NOMO-1 (cell line): ENCODE measurements around the gene E2F1.
"Not testable (repeated sequence)": the region's sequence is repeated elsewhere in the genome, so short reads cannot be mapped to it uniquely, and the experiment has no call there.

Source experiments
- DNase-seq, 2 experiments: peaks; one replicate each; lab custom pipeline; 2025; ENCODE audit not compliant: unreplicated experiment in 2 of 2; lab: John Stamatoyannopoulos, UW

E2F1 gene

DNA sequence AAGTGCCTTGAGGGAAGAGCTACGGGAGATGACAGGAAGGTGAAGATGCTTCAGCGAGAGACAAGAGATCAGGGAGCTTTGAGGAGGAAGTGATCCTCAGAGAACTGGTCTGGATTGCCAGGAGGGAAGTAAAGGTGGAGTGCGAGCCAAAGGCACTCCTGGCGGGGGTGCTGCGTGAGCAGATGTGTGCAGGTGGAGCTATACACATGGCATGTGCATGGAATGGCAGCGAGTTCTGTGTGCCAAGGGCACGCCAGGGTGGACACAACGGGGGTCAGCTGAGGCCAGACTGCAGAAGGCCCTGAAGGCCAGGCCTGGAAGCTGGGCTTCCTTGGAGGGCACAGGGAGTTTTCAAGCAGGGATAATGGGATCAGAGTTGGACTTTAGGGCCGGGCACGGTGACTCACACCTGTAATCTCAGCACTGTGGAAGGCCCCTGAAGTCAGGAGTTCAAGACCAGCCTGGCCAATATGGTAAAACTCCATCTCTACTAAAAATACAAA, 27.7 kb upstream of the E2F1 start:
- no peak for DNase-seq

DNA sequence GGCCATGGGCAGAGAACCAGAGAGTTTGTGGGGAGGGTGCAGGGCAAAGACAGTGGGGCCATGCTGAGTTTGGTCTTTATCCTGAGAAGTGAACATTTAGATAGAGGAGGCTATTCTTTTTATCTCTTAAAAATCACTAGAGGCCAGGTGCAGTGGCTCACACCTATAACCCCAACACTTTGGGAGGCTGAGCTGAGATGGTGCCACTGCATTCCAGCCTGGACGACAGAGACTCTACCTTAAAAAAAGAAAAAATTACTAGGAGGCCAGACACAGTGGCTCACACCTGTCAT, 25.2 kb upstream of the E2F1 start:
- DNase-seq = no peak

DNA sequence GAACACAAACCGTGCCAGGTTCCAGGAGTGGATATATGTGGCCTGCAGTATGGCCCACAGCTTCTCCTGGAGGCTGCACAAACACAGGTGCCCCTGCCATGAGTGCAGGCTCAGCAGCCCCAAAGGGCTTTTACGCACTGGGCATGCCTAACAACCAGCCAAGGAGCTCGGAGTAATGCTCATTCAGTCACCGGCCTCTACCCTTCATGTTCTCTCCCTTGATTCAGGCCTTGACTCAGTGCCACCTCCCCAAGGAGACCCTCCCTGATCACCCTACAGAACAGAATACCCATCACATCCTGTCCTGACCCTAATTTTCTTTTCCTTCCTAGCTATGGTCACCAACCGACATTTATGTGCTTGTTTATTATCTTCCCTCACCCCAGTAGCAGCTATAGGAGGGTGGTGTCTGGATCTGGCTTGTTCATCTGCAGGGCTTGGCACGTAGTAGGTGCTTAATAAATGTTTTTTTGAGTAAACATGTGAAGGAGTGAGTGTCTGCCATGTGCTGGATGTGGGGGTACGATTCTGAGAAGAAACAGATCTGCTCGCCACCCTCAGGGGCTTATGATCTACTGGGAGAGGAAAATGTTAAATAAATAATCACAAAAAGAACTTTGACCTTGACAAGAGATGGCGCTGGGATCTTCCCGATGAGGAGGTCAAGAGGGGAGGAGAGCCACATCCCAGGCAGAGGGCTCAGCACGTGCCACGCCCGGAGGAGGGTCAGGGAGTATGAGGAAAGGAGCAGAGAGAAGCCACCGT, 24.7 kb upstream of the E2F1 start:
- DNase-seq = no peak

- DNase-seq = no peak
These were observed 23.8 kb upstream of the E2F1 start for GRCh38 chr20:33709905-33710541.

- DNase-seq = no peak
These were observed 23.2 kb upstream of the E2F1 start for GRCh38 chr20:33709398-33709797.

- DNase-seq = no peak
These were observed 21.5 kb upstream of the E2F1 start for GRCh38 chr20:33707668-33708067.

DNA sequence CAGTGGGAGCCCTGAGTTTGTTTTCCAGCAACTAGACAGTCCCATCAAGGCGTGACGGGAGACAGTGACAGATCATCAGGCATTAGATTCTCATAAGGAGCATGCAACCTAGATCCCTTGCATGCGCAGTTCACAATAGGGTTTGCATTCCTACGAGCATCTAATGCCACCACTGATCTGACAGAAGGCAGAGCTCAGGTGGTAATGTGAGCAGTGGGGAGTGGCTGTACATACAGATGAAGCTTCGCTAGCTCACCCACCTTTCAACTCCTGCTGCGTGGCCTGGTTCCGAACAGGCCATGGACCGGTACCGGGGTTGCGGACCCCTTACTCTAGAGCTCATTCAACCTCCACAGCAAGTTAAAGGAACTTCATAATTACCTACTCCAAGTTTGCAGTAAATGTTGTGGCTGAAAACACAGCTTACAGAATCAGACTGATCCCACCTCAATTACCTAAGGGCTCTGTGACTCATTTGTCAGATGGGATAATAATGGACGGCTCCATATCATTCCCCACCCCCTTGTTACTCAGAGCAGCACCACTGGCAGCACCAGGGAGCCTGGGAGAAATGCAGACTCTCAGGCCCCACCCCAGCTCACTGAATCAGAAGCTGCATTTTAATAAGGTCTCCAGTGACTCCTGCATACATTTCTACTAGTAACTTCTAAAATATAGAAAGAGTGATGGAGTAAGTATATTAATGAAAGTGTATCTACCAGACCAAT, 18.2 kb upstream of the E2F1 start:
- DNase-seq = no peak

- DNase-seq = no peak
These were observed 17.4 kb upstream of the E2F1 start for GRCh38 chr20:33703498-33704137.

DNA sequence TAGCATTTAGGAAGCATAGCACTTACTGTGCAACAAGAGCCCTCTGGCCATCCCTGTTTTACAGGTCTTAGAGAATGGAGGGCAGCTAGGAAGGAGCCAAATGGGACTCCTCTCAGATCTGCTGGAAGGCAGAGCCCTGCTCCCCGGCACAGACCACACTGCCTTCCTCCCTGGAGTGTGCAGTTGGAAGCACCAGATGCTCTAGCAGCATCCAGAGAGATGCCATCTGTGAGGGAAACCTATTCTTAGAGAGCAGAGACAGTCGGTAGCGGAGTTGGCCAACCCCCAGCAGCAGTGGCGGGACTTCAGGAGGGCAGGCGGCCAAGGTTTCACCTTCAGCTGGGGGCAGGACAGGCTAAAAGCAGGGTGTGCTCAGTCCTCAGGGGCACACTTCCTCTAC, 16.7 kb upstream of the E2F1 start:
- DNase-seq = no peak

- DNase-seq = peak in 1 of 2 experiments; percentile 4
These were observed 15.7 kb upstream of the E2F1 start for GRCh38 chr20:33701629-33702450.

DNA sequence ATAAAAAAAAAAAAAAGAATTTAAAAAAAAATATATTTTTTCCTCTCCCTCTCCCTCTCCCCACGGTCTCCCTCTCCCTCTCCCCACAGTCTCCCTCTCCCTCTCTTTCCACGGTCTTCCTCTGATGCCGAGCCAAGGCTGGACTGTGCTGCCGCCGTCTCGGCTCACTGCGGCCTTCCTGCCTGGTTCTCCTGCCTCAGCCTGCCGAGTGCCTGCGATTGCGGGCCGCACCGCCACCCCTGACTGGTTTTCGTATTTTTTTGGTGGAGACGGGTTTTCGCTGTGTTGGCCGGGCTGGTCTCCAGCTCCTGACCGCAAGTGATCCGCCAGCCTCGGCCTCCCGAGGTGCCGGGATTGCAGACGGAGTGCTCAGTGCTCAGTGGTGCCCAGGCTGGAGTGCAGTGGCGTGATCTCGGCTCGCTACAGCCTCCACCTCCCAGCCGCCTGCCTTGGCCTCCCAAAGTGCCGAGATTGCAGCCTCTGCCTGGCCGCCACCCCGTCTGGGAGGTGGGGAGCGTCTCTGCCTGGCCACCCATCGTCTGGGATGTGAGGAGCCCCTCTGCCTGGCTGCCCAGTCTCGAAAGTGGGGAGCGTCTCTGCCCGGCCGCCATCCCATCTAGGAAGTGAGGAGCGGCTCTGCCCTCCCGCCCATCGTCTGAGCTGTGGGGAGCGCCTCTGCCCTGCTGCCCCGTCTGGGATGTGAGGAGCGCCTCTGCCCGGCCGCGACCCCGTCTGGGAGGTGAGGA, 14.7 kb upstream of the E2F1 start:
- not testable (repeated sequence) for DNase-seq

DNA sequence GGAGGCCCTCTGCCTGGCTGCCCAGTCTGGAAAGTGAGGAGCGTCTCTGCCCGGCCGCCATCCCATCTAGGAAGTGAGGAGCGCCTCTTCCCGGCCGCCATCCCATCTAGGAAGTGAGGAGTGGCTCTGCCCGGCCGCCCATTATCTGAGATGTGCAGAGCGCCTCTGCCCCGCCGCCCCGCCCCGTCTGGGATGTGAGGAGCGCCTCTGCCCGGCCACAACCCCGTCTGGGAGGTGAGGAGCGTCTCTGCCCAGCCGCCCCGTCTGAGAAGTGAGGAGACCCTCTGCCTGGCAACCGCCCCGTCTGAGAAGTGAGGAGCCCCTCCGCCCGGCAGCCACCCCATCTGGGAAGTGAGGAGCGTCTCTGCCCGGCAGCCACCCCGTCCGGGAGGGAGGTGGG, 12.8 kb upstream of the E2F1 start:
- not testable (repeated sequence) for DNase-seq

- peak; percentile 55 to 66 for DNase-seq
These were observed 10.9 kb upstream of the E2F1 start for GRCh38 chr20:33697129-33697528.

DNA sequence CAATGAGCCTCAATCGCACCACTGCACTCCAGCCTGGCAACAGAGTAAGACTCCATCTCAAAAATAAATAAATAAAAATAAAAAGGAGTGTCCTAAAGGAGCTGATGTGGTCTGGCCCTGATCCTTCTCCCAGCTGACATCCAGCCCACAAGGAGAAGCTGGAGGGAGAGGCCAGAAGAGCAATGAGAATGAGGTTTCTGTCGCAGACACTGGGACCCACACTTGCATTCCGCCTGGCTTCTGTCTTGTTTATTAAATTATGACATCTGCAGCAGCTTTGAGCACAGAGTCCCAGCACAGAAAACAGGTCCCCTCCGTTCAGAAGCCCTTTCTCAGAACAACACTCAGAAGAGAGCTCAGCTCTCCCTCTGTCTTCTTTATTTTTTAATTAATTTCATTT, 10.3 kb upstream of the E2F1 start:
- DNase-seq = no peak

DNA sequence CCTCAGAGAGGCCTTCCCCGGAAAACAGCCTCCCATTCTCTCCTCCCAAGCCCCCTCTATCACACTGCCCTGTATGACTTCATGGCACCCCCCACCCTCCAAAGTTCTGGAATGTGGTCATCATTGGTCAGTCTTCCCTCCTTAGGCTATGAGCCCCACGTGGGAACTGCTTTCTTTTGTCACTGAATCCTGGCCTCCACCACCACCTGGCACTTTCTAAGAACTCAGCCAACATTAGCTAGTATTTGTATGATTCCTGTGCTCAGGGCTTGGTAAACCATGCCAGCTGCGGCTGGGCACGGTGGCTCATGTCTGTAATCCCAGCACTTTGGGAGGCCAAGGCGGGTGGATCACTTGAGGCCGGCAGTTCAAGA, 8.4 kb upstream of the E2F1 start:
- no peak for DNase-seq

DNA sequence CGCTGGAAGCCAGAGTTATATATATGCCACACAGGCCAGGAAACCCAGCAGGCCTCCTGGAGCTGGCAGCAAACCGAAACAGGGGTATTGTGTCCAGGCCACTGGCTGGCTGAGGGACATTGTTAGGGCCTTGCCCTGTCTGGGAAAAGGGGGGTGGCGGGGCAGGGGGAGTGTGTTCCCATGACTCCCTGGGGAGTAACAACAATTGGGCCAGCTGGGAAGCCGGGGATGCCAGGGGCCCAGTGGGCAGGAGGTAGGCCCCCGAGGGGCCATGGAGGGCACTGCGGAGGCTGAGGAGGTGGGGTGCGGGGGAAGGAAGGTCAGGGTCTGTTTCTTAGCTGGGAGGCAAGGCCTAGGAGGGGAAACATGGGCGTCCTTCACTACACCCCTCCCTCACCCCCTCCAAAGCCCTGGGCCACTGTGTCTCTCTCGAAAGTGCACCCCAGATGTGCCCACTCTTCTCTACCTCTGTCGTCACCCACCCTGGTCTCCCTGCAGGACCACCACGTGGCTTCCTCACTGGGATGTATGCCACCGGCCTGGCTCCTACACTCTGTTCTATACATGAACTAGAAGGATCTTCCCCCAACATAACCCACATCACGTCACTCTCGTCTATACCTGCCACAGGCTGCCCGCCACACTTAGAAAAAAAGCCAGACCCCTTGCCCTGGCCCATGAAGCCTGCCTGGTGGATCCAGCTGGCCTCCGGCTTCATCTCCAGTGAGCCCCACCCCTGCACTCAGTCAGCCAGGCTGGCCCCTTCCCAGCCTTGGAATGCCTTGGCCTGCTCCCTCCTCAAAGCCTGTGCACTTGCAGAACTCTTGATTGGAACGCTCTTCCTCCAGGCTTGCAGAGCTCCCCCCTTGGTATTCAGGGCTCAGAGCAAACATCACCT, 7.8 kb upstream of the E2F1 start:
- no peak for DNase-seq

DNA sequence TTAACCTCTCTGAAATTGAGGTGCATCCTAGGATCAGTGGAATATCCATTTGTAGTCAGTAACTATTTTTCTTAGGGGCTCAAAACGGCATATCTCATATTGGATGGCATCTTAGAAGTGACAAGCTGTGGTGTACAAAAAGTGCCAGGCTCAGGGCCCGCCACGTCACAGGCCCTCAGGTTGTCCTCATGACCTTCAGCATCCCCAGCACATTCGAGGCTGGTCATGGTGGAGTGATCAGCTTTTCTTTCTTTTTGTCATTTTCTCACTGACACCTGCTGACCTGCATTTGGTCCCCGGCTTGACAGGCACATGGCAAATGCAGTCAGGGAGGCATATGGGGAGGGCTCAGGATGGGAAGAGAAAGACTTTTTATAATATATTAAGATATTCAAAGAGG, 7.1 kb upstream of the E2F1 start:
- DNase-seq = no peak

DNA sequence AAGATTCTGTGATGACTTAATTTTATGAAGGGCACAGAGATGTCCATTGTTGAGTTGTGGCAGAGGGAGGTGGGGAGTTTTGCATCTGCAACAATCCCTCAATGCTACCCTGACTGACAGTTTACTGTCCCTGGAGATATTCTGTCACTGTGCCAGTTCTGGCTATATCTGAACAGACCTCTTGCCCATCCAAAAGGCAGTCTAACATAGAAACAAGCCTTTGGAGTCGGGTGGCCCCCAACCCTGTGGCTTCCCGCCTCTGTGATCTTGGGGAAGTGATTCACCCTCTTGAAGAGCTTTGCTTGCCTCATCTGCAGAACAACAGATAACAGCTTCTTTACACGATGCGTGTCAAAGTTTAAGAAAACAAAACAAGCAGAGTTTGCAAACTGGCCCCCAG, 3.8 kb upstream of the E2F1 start:
- DNase-seq = peak; percentile 78 to 80

DNA sequence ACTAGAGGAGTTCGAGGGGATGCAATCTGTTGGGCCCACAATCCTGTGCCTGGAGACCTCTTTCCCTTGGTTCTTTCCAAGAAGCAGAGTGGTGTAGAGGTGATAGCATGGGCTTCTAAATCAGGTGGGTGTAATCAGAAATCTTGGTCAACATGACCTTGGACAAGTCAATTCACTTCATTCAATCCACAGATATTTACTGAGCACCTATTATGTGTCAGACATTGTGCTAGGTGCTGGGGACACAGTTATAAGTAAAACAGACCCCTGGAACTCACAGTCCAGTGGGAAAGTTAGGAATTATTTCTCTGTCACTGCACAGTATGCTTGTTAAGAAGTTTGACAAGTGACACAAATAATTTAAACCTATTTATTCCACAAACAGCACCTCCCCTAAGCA, 3.3 kb upstream of the E2F1 start:
- no peak for DNase-seq
